AG08396 (cell line): Measurements from ENCODE around the gene PTPN13.
"Not testable (repeated sequence)": the region's sequence is repeated elsewhere in the genome, so short reads cannot be mapped to it uniquely, and the experiment has no call there.

Experiments used
- DNase-seq: peaks from one replicate; pipeline ENCODE4 v3.0.0; 2012; ENCODE audit warnings: low spot score, mixed read lengths

PTPN13 gene

GRCh38 chr4:86652332-86652932 lies 58.3 kb downstream of the PTPN13 start:
- no peak for DNase-seq

GRCh38 chr4:86653237-86653865 lies 59.2 kb downstream of the PTPN13 start:
- no peak for DNase-seq

DNA sequence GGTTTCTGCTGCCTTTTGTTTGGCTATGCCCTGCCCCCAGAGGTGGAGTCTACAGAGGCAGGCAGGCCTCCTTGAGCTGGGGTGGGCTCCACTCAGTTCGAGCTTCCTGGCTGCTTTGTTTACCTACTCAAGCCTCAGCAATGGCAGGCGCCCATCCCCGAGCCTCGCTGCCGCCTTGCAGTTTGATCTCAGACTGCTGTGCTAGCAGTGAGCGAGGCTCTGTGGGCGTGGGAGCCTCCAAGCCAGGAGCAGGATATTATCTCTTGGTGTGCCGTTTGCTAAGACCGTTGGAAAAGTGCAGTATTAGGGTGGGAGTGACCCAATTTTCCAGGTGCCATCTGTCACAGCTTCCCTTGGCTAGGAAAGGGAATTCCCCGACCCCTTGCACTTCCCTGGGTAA lies 62.7 kb downstream of the PTPN13 start:
- DNase-seq, result not testable (repeated sequence)

- no peak for DNase-seq
Observed at GRCh38 chr4:86657382-86657781, 63.3 kb downstream of the PTPN13 start.

DNA sequence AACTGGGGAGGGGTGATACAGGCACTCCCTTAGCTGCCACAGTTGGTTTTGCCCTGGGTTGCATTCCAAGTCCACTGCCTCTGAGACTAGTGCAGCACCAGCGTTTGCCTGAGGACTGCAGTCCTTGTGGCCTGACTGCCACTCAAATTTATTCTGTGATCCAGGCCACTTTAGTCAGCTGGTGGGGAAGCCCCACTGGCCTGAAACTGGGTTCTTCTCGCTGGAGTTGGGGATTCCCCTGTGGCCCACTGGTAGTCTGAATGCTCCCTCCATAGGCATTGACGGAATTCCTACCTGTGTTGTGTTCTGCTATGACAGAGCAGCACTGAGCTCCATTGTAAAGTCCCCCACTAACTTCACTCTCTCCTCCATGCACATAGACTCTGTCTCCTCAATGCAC lies 63.8 kb downstream of the PTPN13 start:
- no peak for DNase-seq

- DNase-seq, result no peak
Observed at GRCh38 chr4:86660401-86660800, 66.3 kb downstream of the PTPN13 start.

GRCh38 chr4:86661006-86661405 lies 66.9 kb downstream of the PTPN13 start:
- DNase-seq, result no peak

DNA sequence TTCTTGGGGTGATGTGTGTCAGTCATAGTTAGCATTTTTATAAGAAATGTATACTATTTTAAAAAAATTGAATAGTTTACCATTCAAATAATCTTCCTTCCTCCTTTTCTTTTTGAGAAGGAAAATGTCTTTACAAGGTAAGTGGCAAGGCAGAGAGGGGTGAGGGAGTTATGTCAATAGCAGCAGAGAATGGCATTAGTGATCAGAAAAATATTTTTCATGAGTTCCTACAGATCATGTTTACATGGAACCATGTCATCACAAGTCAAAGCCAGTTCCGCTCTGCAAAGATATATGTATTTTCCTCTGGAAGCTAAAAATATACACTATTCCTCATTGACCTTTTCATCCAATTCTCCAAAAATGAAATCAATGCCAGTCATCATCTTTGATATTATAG lies 67.3 kb downstream of the PTPN13 start:
- no peak for DNase-seq

DNA sequence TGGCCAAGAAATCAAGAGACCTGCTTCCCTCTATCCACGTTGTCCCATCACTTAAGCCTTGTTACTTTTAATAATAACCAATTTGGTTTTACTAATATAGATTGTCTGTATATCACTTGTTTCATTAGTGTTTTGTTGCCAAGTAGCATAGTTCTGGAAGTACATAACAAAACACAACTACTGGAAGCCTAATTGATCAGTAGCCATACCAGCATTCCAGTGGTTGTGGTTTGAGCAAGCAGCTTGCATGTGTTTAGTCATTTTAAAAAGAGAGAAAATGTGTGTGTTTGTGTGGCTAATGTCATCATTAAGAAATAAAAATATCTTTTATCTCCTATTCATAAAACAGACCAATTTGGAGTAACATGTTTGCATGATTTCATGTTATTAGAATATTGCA lies 70.8 kb downstream of the PTPN13 start:
- DNase-seq, result peak; percentile 40

- no peak for DNase-seq
Observed at GRCh38 chr4:86670298-86670697, 76.2 kb downstream of the PTPN13 start.

- DNase-seq, result peak; percentile 6
Observed at GRCh38 chr4:86670756-86671155, 76.6 kb downstream of the PTPN13 start.

DNA sequence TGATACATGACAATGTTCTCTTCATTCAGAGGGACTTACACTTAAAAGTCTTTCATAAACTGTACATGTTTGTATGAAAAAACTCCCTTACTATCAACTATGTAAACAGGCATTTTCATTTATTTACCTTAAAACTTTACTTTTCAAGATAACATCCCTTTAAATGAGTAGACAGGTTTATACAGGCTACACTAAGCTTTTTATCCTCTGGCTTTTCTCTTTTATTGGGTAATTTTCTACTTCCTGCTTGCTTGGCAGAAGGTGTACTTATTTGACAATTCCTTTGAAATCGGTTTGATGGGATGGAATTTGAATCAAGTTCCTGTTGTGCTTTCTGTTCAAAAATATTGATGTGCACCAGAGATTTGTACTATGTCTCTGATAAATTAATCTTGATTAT lies 81.4 kb downstream of the PTPN13 start:
- DNase-seq, result no peak

GRCh38 chr4:86678796-86679195 lies 84.7 kb downstream of the PTPN13 start:
- no peak for DNase-seq

DNA sequence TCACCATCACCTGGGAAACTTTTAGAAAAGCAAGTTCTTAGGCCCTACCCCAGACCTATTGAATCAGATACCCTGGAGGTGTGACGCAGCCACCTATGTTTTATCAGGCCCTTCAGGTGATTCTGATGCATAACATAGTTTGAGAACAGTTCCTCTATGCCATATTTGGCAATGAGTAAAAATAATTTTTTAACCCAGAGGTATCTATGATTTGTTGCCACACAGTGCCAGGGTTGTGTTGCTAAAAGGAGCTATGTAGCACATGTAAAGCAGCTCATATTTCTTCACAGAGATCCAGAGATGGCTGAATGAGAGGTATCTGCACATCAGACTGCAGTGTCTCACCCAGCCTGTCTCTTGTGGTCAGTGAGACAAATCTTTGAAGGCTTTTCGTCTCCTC lies 85.3 kb downstream of the PTPN13 start:
- no peak for DNase-seq

DNA sequence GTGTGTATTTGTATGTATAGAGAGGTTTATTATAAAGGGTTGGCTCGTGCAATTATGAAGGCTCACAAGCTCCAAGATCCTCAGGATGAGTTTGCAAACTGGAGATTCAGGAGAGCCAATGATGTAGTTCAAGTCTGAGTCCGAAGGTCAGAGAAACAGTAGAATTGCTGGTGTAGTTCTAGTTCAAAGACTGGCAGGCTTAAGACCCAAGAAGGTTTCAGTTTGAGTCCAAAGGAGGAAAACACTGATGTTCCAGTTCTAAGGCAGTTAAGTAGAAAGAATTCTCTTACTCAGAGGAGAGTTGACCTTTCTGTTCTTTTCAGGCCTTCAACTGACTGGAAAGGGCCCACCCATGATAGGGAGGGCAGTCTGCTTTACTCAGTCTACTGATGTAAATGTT lies 89.1 kb downstream of the PTPN13 start:
- DNase-seq, result no peak

GRCh38 chr4:86683983-86684382 lies 89.9 kb downstream of the PTPN13 start:
- no peak for DNase-seq

DNA sequence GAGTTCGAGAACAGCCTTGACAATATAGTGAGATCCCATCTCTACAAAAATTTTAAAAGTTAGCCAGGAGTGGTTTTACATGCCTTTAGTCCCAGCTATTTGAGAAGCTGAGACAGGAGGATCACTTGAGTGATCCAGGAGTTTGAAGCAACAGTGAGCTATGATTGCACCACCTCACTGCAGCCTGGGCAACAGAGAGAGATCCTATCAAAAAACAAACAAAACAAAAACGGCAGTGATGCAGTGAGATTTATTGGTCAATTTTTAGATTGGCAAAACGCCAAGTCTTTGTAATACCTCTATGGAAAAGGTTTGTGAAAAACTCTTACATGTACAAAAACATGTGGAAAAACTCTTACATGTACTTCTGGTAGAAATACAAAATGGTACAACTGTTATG lies 91.3 kb downstream of the PTPN13 start:
- DNase-seq, result no peak

DNA sequence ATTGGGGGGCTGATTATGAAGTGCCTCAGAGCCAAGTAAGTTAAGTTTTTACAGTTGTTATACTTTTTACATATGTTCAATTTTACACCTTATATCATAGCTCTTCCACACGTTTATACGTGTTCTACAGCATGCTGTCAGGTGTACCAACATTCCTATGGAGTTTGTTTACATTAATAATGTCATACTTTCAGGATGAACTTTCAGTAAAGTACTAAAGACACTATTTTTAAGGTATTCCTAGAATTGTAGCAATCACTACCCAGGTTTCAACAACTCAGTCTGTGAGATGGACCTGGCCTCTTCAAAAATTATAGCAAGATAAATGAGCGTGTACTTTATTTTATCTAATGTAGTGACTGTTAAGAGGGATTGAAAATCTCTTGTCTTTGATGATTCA lies 92.6 kb downstream of the PTPN13 start:
- no peak for DNase-seq

DNA sequence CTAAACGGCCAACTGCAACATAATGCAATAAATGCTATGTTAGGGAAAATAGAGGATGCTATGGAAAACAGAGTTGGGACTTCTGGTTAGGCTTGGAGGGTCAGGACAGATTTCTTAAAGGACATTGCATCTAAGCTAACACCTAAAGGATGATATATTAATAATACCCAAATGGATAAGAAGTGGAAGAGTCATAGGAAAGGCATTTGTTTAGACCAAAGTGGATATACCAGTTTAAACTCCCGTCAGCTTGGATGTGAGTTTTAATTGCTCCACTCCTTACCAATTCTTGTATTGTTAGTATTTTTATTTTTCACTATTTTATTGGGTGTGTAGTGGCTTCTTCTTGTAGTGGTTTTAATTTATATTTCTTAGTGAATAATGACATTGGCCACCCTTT lies 93.9 kb downstream of the PTPN13 start:
- DNase-seq, result no peak

DNA sequence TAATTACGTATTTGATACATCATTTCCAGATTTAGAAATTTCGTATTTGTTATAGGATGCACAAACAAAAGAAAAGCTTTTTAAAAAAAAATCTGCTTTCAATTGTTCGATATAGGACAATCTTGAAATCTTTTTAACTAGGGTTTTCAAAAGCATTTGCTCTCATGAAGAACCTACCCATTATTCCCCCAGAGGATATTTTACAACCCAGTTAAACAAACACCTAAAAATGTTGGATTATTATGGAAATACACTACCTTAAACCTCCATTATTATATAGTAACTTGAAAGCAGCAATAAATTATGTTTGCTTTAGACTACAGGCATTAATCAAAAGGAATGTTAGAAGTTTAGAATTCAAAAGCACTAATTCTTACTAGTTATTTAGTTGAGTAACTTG lies 110.5 kb downstream of the PTPN13 start:
- DNase-seq, result no peak

- peak; percentile 11 for DNase-seq
Observed at GRCh38 chr4:86706923-86707597, 112.9 kb downstream of the PTPN13 start.

DNA sequence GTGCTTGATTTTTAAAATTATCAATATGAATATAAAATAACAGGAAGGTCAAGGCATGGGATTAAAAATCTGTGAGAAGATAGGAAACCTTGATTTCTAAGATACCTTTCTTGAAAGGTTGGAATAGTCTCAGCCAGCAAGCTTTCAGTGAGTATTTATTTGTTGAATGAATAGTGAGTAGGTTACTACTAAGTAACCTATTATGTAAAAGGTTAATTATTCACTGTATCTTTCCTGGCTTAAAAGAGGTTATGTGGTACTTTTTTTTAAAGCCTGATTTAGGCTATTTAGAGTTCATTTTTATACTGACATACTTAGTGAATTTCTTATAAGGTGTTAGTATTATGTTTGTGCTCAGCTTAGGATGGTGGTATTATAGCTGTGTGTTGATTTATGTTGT lies 123.5 kb downstream of the PTPN13 start:
- no peak for DNase-seq

- DNase-seq, result no peak
Observed at GRCh38 chr4:86718152-86718551, 124.0 kb downstream of the PTPN13 start.

DNA sequence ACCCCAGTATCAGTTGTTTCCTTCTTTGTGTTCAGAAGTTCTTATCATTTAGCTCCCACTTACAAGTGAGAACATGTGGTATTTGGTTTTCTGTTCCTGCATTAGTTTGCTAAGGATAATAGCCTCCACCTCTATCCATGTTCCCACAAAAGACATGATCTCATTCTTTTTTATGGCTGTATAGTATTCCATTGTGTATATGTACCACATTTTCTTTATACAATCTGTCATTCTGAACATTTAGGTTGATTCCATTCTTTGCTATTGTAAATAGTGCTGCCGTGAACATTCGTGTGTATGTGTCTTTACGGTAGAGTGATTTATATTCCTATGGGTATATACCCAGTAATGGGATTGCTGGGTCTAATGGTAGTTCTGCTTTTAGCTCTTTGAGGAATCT lies 125.0 kb downstream of the PTPN13 start:
- DNase-seq, result not testable (repeated sequence)
